ENCODE data around the gene ZSCAN5C. TPM values are rescaled to one million over a fixed set of nuclear protein-coding genes. Genes with fewer than 3 reads are reported as not detected.

ZSCAN5C gene
- total and polyA plus RNA-seq, 2 of the 8 experiments (the other 6 are each of a cell fraction or from before 2014, with no cell fraction given) = not detected

GRCh38 chr19:56159622-56160271 is 42.3 kb upstream of the ZSCAN5C start:
- peaks cover 4% of the 10 kb centered on the region; the same call in 1 of the 2 replicates for H3K79me1 ChIP-seq (ENCODE audit: low read depth, low read length)
- H3K4ac ChIP-seq (replicated peaks; ENCODE audit: insufficient read length, low read depth, low read length) = no peak overlapping the region
- no peaks in the 10 kb centered on the region for H3K79me2 ChIP-seq (ENCODE audit: control insufficient read depth in 1 of 2, insufficient read depth in 2 of 2, low read length in 2 of 2)
- H2BK15ac ChIP-seq (ENCODE audit: low read length) = no peak overlapping the region
- H2BK5ac ChIP-seq (ENCODE audit: low read depth, low read length) = no peak overlapping the region
- 89% methylated on average over 47 of the region's 69 CpGs; no CpG with 5 or more reads in 1 of the 2 experiments for WGBS, 2 experiments (ENCODE audit: extremely low coverage in 1 of 2, insufficient coverage in 1 of 2, insufficient read length in 1 of 2, insufficient replicate concordance in 2 of 2, low coverage in 1 of 2, low lambda C conversion rate in 2 of 2, missing lambda C conversion rate in 1 of 2)
- TF ChIP-seq SUZ12 (IDR thresholded peaks at IDR 0.05; ENCODE audit: low read length) (no peak), SP2 (IDR thresholded peaks at IDR 0.05; ENCODE audit: low read length) (no peak), CHD2 (IDR thresholded peaks at IDR 0.05; ENCODE audit: low read length) (no peak), HDAC2 (IDR thresholded peaks at IDR 0.05; ENCODE audit: borderline replicate concordance in 1 of 2, low read depth in 2 of 2, low read length in 2 of 2) (no peak), SP4 (IDR thresholded peaks at IDR 0.05; ENCODE audit: low read length) (no peak), CBX8 (IDR thresholded peaks at IDR 0.05; ENCODE audit: borderline replicate concordance, low read depth, low read length) (no peak)
- no peak overlapping the region for H3K56ac ChIP-seq (replicated peaks; ENCODE audit: insufficient read length, low read depth, low read length)
- H3K36me3 ChIP-seq (ENCODE audit: control insufficient read depth in 2 of 4, insufficient read depth in 4 of 4, low read length in 3 of 4) = peaks cover 3 to 19% (median 12%) of the 10 kb centered on the region in 4 experiments; a peak in 6 of 8 replicates
- H2BK20ac ChIP-seq (ENCODE audit: low read length) = no peak overlapping the region
- no peak overlapping the region for H2AFZ ChIP-seq (ENCODE audit: low read length)
- no peak for FAIRE-seq
- H4K5ac ChIP-seq (ENCODE audit: insufficient read length, low read depth, low read length) = no peak overlapping the region
- no peak overlapping the region for H3K9ac ChIP-seq (replicated peaks in 1 of 4; ENCODE audit: extremely low read depth in 1 of 4, low read depth in 3 of 4, low read length in 3 of 4)
- H2AK5ac ChIP-seq (ENCODE audit: low read depth, low read length) = no peak overlapping the region
- no peak overlapping the region for H3K18ac ChIP-seq (ENCODE audit: extremely low read depth, low read length)
- no peak overlapping the region for H4K8ac ChIP-seq (ENCODE audit: extremely low read depth, insufficient read depth, low read length)
- peaks cover 7% of the 10 kb centered on the region; the same call in 1 of the 2 replicates for H3K23me2 ChIP-seq (ENCODE audit: low read depth, low read length)
- H3K23ac ChIP-seq (ENCODE audit: insufficient read length) = no peak overlapping the region
- H2BK12ac ChIP-seq (ENCODE audit: low read depth, low read length) = no peak overlapping the region
- no peaks in the 10 kb centered on the region for H3K27me3 ChIP-seq (replicated peaks in 1 of 4; ENCODE audit: control insufficient read depth in 3 of 4, extremely low read depth in 1 of 4, insufficient read depth in 3 of 4, low read length in 3 of 4)
- H4K20me1 ChIP-seq (replicated peaks in 1 of 2; ENCODE audit: control insufficient read depth in 1 of 2, insufficient read depth in 2 of 2, low read length in 2 of 2) = peaks cover 0 to 9% of the 10 kb centered on the region in 2 experiments
- no peak overlapping the region for H3K4me2 ChIP-seq (ENCODE audit: insufficient read depth in 1 of 2, low read depth in 2 of 2, low read length in 2 of 2)
- ChIA-PET CTCF (ENCODE audit: partially characterized antibody) (interaction anchor here (0.6 to 2.1 kb wide), 4 partner anchors 8 to 241 kb away, joined by 3 to 11 read pairs (median 6); no protein-coding TSS in a partner anchor), POLR2A (ENCODE audit: partially characterized antibody) (no interaction called here)
- H3K14ac ChIP-seq (ENCODE audit: insufficient read length) = no peak overlapping the region
- H3K9me3 ChIP-seq (ENCODE audit: insufficient read depth in 2 of 2, low read depth in 1 of 2, low read length in 1 of 2) = no peaks in the 10 kb centered on the region
- H4K91ac ChIP-seq (replicated peaks; ENCODE audit: insufficient read length, low read length) = no peak overlapping the region
- H2BK120ac ChIP-seq (replicated peaks; ENCODE audit: low read depth, low read length) = no peak overlapping the region
- no peak overlapping the region for H3K27ac ChIP-seq (ENCODE audit: low read depth, low read length)
- H3K4me3 ChIP-seq (ENCODE audit: extremely low read depth in 1 of 4, insufficient read depth in 2 of 4, low read depth in 3 of 4, low read length in 4 of 4) = no peak overlapping the region
- no peak for DNase-seq (ENCODE audit: low read depth in 1 of 2, low spot score in 2 of 2)
- H3K4me1 ChIP-seq (replicated peaks in 1 of 4; ENCODE audit: control insufficient read depth in 3 of 4, insufficient read depth in 4 of 4, low read length in 3 of 4) = peaks cover 0 to 2% (median 0%) of the 10 kb centered on the region in 4 experiments; a peak in 1 of 7 replicates

Measured in H1 (cell line).